ENCODE measurements around the gene ADAMTS14.

- TF ChIP-seq EZH2 (IDR thresholded peaks at IDR 0.05): no peak
- no peak for TF ChIP-seq POLR2AphosphoS5 (IDR thresholded peaks at IDR 0.05; ENCODE audit: borderline replicate concordance, low read depth, low read length)
- TF ChIP-seq FOXP2 (optimal IDR thresholded peaks at IDR 0.05; ENCODE audit: control extremely low read depth, extremely low read length, insufficient read depth): no peak
Measured at GRCh38 chr10:70714951-70715350, 42.6 kb downstream of the ADAMTS14 start.
